Liver (tissue), 9 donors: ENCODE data around the gene ERC1. TPM values are rescaled to one million over a fixed set of nuclear protein-coding genes. Genes with fewer than 3 reads are reported as not detected.

Experiments
- DNase-seq: peaks from one replicate; pipeline ENCODE4 v3.0.0-alpha.2; 2017; ENCODE audit warnings: low spot score
- H3K27ac ChIP-seq, 2 donors: one replicate each; pipeline ENCODE4 v1.7.0; 2013; ENCODE audit warnings: inconsistent platforms in 2 of 2, low read length in 2 of 2, control low read depth in 1 of 2, low read depth in 1 of 2, mild to moderate bottlenecking in 1 of 2
- H3K27me3 ChIP-seq, 4 donors: one replicate each; pipeline versions ENCODE4 v1.6.1 to v1.7.0; 2013; ENCODE audit warnings: low read length in 3 of 4, inconsistent platforms in 1 of 4, mild to moderate bottlenecking in 1 of 4, moderate library complexity in 1 of 4; ENCODE audit not compliant: control insufficient read depth in 4 of 4, insufficient read depth in 4 of 4
- H3K36me3 ChIP-seq, 4 donors: one replicate each; pipeline versions ENCODE4 v1.6.1 to v1.7.0; 2013; ENCODE audit warnings: low read length in 3 of 4, mild to moderate bottlenecking in 3 of 4, low read depth in 1 of 4, moderate library complexity in 1 of 4; ENCODE audit not compliant: control insufficient read depth in 4 of 4, insufficient read depth in 3 of 4
- H3K4me1 ChIP-seq, 4 donors: one replicate each; pipeline versions ENCODE4 v1.6.1 to v1.7.0; 2013; ENCODE audit warnings: low read length in 3 of 4, mild to moderate bottlenecking in 3 of 4, moderate library complexity in 1 of 4; ENCODE audit not compliant: control insufficient read depth in 4 of 4, insufficient read depth in 4 of 4
- H3K4me3 ChIP-seq, 3 donors: one replicate each; pipeline versions ENCODE4 v1.6.1 to v1.7.0; 2013; ENCODE audit warnings: low read length in 3 of 3, control low read depth in 1 of 3, low read depth in 1 of 3, mild to moderate bottlenecking in 1 of 3
- H3K9ac ChIP-seq, 2 donors: one replicate each; pipeline ENCODE4 v1.7.0; 2013; ENCODE audit warnings: low read length in 2 of 2, mild to moderate bottlenecking in 2 of 2, moderate library complexity in 2 of 2, control low read depth in 1 of 2, low read depth in 1 of 2
- H3K9me3 ChIP-seq, 4 donors: one replicate each; pipeline versions ENCODE4 v1.6.1 to v1.7.0; 2013; ENCODE audit warnings: low read length in 3 of 4; ENCODE audit not compliant: control insufficient read depth in 4 of 4
- FOXA1 ChIP-seq: IDR thresholded peaks from 2 replicates; pipeline ENCODE4 v1.6.1; 2016; ENCODE audit warnings: antibody characterized with exemption
- FOXA2 ChIP-seq: IDR thresholded peaks from 2 replicates; pipeline ENCODE4 v1.6.1; 2016; ENCODE audit warnings: antibody characterized with exemption
- GABPA ChIP-seq, 2 donors: IDR thresholded peaks in 1 of 2; conservative IDR thresholded peaks in 1 of 2; 2 replicates each; pipeline ENCODE4 v1.6.1; 2016; ENCODE audit warnings: antibody characterized with exemption in 2 of 2, mild to moderate bottlenecking in 1 of 2, moderate library complexity in 1 of 2
- HNF4A ChIP-seq, 2 donors: conservative IDR thresholded peaks; 2 replicates each; pipeline ENCODE4 v1.6.1; 2016; ENCODE audit warnings: antibody characterized with exemption in 2 of 2, mild to moderate bottlenecking in 2 of 2
- HNF4G ChIP-seq: IDR thresholded peaks from 2 replicates; pipeline ENCODE4 v1.6.1; 2016; ENCODE audit warnings: antibody characterized with exemption
- JUND ChIP-seq, 2 donors: IDR thresholded peaks; 2 replicates each; pipeline ENCODE4 v1.6.1; 2016; ENCODE audit warnings: antibody characterized with exemption in 2 of 2
- NR2F2 ChIP-seq: IDR thresholded peaks from 2 replicates; pipeline ENCODE4 v1.6.1; 2016; ENCODE audit warnings: antibody characterized with exemption
- RAD21 ChIP-seq, 2 donors: IDR thresholded peaks; 2 replicates each; pipeline ENCODE4 v1.6.1; 2016; ENCODE audit warnings: antibody characterized with exemption in 2 of 2, mild to moderate bottlenecking in 2 of 2
- RXRA ChIP-seq, 2 donors: IDR thresholded peaks; 2 replicates each; pipeline ENCODE4 v1.6.1; 2017 to 2018; ENCODE audit warnings: antibody characterized with exemption in 2 of 2, mild to moderate bottlenecking in 1 of 2
- TAF1 ChIP-seq: conservative IDR thresholded peaks from 2 replicates; pipeline ENCODE4 v1.6.1; 2016; ENCODE audit warnings: antibody characterized with exemption, mild to moderate bottlenecking
- WGBS: extraction: QIAGEN DNeasy Blood & Tissue Kit; methylation state at CpG from one replicate; pipeline ENCODE4 v1.1.7; 2013; 5-methylcytosine and 5-hydroxymethylcytosine counted together
- polyA plus RNA-seq, 2 donors: library from polyadenylated mRNA; stranded (reverse) in 1 of 2; unstranded in 1 of 2; fragments of 200-250 nt in 1 of 2; fragments of >200 nt in 1 of 2; fragmentation: Nextera tagmentation in 1 of 2; extraction: Ambion mirVana in 1 of 2; gene quantifications; one replicate each; pipeline versions ENCODE4 v1.2.1 to v1.2.3, GENCODE V29; 2013 to 2015
- total RNA-seq, 2 donors: library from RNA; depleted of rRNA; stranded (reverse); fragments of >200 nt; gene quantifications; one replicate each; pipeline ENCODE4 v1.2.3, GENCODE V29; 2014
- TF ChIP-seq, protein P1 (sequence below): IDR thresholded peaks from 2 replicates; pipeline ENCODE4 v1.6.1; 2016; ENCODE audit warnings: antibody characterized with exemption
- TF ChIP-seq, protein P2 (sequence below): fragments of 150-350 bp; IDR thresholded peaks from 2 replicates; pipeline ENCODE4 v1.5.1; 2017; ENCODE audit warnings: improper control_type of control experiment, low read depth, low read length; ENCODE audit not compliant: missing input control
- TF ChIP-seq, protein P3 (sequence below): IDR thresholded peaks from 2 replicates; pipeline ENCODE4 v1.6.1; 2016; ENCODE audit warnings: antibody characterized with exemption, mild to moderate bottlenecking
- donor health status: healthy.
- donor health status: healthy.
- donor health status: healthy.
- donor health status: healthy.
- donor health status: healthy.

Gene ERC1
- total and polyA plus RNA-seq, 4 donors: 6.2 to 50.2 (median 10.3) TPM

DNA sequence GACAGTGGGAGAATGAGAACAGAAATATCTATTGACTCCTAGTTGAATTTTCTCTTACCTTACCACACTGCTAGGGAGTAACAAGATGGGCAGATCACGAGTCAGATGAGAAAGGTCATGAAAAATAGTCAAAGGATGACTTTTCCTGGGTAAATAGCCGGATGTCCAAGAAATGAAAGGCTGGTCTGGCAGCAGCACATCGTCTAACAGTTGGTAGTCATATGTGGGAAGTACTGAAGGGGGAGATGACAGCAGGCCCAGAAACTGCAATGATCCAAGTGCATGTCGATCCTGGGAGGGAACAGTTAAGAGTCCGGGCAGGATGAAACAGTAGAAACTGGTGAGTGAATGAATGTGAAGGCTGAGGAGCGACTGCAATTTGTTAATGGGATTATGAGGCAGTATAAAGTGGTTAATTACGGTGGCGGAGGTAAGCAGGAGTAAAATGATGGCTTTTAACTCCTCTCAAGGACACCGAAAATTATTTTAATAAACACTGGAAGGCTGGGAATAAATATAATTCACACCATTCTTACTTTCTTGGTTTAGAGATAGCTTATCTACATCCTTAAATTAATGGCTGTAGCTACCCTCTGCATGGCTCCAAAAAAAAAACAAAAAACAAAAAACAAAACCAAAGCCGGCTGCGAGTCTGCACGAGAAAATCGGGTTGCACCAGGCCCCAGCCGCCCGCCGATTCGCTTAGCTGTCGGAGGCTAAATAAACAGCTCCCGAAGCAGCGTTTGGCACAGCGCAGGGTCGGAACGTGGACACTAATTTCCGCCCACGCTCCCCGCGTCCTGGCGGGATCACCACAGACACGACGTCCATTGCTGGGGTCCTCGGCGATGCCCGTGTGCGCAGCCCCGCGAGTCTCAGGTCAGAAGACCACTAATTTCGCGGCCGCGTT is 1.0 kb upstream of the ERC1 start (continued):
- TF ChIP-seq NR2F2: no peak

DNA sequence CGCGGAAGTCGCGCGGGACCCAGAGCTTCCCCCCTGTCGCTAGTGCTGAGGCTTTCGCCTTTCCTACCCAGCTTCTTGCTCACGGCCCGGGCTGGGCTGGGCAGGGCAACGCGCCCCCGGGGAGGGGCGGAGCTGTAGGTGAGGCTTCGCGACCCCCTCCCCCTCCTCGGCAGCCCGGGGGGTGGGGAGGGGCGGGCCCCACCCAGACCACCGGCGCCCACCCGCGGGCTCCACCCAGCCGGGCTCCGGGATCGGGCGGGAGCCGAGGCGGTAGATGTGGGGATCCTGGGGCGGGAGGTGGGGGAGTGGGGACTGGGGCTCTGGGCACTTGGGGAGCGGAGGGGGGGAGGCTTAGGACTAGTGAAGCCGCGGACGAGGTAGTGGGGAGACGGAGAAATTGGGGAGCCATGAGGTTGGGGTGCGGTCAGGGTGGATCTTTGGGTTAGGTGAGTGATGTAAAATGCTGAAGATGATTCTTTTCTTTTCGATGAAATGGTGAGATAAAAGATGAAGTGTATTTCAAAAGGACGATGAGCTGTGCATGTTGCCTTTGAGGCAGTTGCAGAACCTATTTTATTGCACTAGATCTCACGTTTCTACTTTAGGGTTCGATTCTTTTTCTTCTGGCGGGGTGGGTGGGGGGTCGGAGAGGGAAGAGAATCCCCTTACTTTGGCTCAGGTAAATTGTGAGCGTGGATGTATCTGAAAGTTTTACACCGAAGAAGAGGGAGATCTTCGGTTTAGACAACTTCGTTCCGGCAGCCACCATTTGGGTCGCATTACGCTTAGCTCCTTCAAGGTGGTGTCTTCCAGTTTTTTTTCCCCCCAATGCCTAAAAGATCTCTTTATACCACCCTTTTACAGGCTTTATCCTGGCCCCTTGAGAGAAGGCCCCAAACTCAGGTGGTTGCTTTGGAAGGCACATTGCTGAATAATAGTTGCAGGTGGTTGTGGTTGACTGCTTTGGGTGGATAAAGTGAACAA is 619 bp downstream of the ERC1 start:
- Histone ChIP-seq H3K4me1 (peaks cover 0 to 24% (median 18%) of the 10 kb centered on the region in 4 donors), H3K27ac (peak overlapping the region; percentile 92 to 98), H3K9me3 (no peaks in the 10 kb centered on the region), H3K27me3 (no peaks in the 10 kb centered on the region), H3K4me3 (peak overlapping the region; percentile 66 to 85 (median 73)), H3K9ac (peak overlapping the region; percentile 45 to 72), H3K36me3 (no peaks in the 10 kb centered on the region)
- TF ChIP-seq NR2F2 (no peak), FOXA2 (no peak), HNF4G (no peak), RXRA (IDR thresholded peaks at IDR 0.05) (no peak), GABPA (IDR thresholded peaks at IDR 0.05 in 1 of 2, conservative IDR thresholded peaks at IDR 0.05 in 1 of 2) (no peak), TAF1 (no peak), FOXA1 (no peak)
- no peak for DNase-seq
- 5% methylated on average over 48 of the region's 48 CpGs for WGBS

DNA sequence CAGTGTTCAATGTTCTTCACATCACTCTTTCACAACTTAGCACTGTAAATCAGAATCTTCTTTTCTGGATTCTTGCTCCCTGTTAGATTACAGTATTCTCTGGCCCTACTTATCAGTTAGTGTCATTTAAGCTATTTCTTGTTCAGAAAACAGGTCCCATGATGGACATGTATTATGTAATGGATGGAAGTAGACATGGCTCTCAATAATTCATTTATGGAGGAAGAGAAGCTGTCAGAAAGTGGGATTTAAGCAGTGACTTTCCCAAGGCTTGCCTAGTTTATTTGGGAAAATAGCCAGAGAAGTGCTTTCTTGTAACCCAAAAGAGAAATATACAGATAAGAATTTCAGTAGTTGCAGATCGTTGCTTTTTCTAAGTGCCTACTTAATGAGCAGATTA is 1.6 kb downstream of the ERC1 start:
- DNase-seq: no peak
- Histone ChIP-seq H3K9ac (no peak overlapping the region), H3K27ac (no peak overlapping the region), H3K27me3 (no peaks in the 10 kb centered on the region), H3K4me3 (no peak overlapping the region), H3K4me1 (peaks cover 0 to 24% (median 18%) of the 10 kb centered on the region in 4 donors), H3K36me3 (no peaks in the 10 kb centered on the region), H3K9me3 (no peaks in the 10 kb centered on the region)
- TF ChIP-seq HNF4G (no peak), HNF4A (conservative IDR thresholded peaks at IDR 0.05) (no peak), JUND (IDR thresholded peaks at IDR 0.05) (no peak), FOXA2 (no peak)
- TF ChIP-seq, protein P1, sequence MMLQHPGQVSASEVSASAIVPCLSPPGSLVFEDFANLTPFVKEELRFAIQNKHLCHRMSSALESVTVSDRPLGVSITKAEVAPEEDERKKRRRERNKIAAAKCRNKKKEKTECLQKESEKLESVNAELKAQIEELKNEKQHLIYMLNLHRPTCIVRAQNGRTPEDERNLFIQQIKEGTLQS: no peak
- TF ChIP-seq, protein P2, sequence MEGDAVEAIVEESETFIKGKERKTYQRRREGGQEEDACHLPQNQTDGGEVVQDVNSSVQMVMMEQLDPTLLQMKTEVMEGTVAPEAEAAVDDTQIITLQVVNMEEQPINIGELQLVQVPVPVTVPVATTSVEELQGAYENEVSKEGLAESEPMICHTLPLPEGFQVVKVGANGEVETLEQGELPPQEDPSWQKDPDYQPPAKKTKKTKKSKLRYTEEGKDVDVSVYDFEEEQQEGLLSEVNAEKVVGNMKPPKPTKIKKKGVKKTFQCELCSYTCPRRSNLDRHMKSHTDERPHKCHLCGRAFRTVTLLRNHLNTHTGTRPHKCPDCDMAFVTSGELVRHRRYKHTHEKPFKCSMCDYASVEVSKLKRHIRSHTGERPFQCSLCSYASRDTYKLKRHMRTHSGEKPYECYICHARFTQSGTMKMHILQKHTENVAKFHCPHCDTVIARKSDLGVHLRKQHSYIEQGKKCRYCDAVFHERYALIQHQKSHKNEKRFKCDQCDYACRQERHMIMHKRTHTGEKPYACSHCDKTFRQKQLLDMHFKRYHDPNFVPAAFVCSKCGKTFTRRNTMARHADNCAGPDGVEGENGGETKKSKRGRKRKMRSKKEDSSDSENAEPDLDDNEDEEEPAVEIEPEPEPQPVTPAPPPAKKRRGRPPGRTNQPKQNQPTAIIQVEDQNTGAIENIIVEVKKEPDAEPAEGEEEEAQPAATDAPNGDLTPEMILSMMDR: no peak
- 54% methylated on average over 1 of the region's 1 CpG for WGBS

DNA sequence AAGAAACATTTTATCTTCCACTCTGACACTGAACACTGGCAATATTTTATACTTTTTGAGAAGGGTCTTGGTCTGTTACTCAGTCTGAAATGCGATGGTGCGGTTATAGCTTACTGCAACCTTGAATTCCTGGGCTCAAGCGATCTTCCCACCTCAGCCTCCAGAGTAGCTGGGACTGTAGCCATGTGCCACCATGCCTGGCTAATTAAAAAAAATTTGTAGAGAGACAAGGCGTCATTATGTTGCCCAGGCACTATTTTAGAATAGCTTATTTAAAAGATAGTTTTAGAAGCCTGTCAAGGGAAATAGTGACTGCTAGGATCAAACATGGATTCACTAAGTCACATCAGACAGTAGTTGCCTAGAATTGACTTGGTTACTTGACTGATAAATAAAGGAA is 5.9 kb downstream of the ERC1 start:
- no peaks in the 10 kb centered on the region for H3K36me3 ChIP-seq
- 97% methylated on average over 4 of the region's 4 CpGs for WGBS
- H3K4me3 ChIP-seq: no peak overlapping the region
- H3K27me3 ChIP-seq: no peaks in the 10 kb centered on the region
- no peak for DNase-seq
- no peak overlapping the region for H3K9ac ChIP-seq
- peaks cover 2 to 13% (median 6%) of the 10 kb centered on the region in 4 donors for H3K4me1 ChIP-seq
- H3K27ac ChIP-seq: no peak overlapping the region
- H3K9me3 ChIP-seq: no peaks in the 10 kb centered on the region
- TF ChIP-seq, protein P3, sequence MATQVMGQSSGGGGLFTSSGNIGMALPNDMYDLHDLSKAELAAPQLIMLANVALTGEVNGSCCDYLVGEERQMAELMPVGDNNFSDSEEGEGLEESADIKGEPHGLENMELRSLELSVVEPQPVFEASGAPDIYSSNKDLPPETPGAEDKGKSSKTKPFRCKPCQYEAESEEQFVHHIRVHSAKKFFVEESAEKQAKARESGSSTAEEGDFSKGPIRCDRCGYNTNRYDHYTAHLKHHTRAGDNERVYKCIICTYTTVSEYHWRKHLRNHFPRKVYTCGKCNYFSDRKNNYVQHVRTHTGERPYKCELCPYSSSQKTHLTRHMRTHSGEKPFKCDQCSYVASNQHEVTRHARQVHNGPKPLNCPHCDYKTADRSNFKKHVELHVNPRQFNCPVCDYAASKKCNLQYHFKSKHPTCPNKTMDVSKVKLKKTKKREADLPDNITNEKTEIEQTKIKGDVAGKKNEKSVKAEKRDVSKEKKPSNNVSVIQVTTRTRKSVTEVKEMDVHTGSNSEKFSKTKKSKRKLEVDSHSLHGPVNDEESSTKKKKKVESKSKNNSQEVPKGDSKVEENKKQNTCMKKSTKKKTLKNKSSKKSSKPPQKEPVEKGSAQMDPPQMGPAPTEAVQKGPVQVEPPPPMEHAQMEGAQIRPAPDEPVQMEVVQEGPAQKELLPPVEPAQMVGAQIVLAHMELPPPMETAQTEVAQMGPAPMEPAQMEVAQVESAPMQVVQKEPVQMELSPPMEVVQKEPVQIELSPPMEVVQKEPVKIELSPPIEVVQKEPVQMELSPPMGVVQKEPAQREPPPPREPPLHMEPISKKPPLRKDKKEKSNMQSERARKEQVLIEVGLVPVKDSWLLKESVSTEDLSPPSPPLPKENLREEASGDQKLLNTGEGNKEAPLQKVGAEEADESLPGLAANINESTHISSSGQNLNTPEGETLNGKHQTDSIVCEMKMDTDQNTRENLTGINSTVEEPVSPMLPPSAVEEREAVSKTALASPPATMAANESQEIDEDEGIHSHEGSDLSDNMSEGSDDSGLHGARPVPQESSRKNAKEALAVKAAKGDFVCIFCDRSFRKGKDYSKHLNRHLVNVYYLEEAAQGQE: no peak
- TF ChIP-seq, protein P1: no peak
- TF ChIP-seq JUND (IDR thresholded peaks at IDR 0.05) (no peak), FOXA1 (no peak), RAD21 (IDR thresholded peaks at IDR 0.05) (no peak), RXRA (IDR thresholded peaks at IDR 0.05) (no peak)
- TF ChIP-seq, protein P2: no peak
